Smooth muscle cell (in vitro differentiated cells): ENCODE data around the gene KRTAP4-16. TPM values are rescaled to one million over a fixed set of nuclear protein-coding genes. Genes with fewer than 3 reads are reported as not detected.

Experiments used
- DNase-seq: peaks from one replicate; lab custom pipeline; 2025; ENCODE audit not compliant: unreplicated experiment; lab: John Stamatoyannopoulos, UW
- H2AFZ ChIP-seq: fragments of 200-600 bp; sonication (generic); 2 replicates; pipeline ENCODE4 v1.6.0; 2016; ENCODE audit warnings: antibody characterized with exemption, low read depth, mild to moderate bottlenecking
- H3F3A ChIP-seq: fragments of 200-600 bp; sonication (generic); 2 replicates; pipeline ENCODE4 v1.6.0; 2017; ENCODE audit warnings: antibody characterized with exemption, low read depth
- H3K27ac ChIP-seq: fragments of 200-600 bp; sonication (generic); 2 replicates; pipeline ENCODE4 v1.5.1; 2016; ENCODE audit warnings: low read depth, mild to moderate bottlenecking
- H3K27me3 ChIP-seq: fragments of 200-600 bp; sonication (generic); 2 replicates; pipeline ENCODE4 v1.6.1; 2016; ENCODE audit warnings: low read depth, mild to moderate bottlenecking
- H3K36me3 ChIP-seq: fragments of 200-600 bp; sonication (generic); 2 replicates; pipeline ENCODE4 v1.5.1; 2016; ENCODE audit warnings: low read depth
- H3K4me1 ChIP-seq: fragments of 200-600 bp; sonication (generic); 2 replicates; pipeline ENCODE4 v1.5.1; 2016; ENCODE audit warnings: low read depth
- H3K4me2 ChIP-seq: fragments of 200-600 bp; sonication (generic); 2 replicates; pipeline ENCODE4 v1.6.0; 2016; ENCODE audit warnings: mild to moderate bottlenecking
- H3K4me3 ChIP-seq: fragments of 200-600 bp; sonication (generic); 2 replicates; pipeline ENCODE4 v1.5.1; 2016; ENCODE audit warnings: mild to moderate bottlenecking
- H3K79me2 ChIP-seq: fragments of 200-600 bp; sonication (generic); 2 replicates; pipeline ENCODE4 v1.6.0; 2016; ENCODE audit warnings: low read depth, mild to moderate bottlenecking
- H3K9ac ChIP-seq: fragments of 200-600 bp; sonication (generic); 2 replicates; pipeline ENCODE4 v1.6.0; 2016; ENCODE audit warnings: low read depth
- H3K9me3 ChIP-seq: fragments of 200-600 bp; sonication (generic); replicated peaks from 2 replicates; pipeline ENCODE4 v1.5.1; 2016; ENCODE audit warnings: low read depth
- H4K20me1 ChIP-seq: fragments of 200-600 bp; sonication (generic); 2 replicates; pipeline ENCODE4 v1.6.0; 2016; ENCODE audit warnings: low read depth
- CTCF ChIP-seq: fragments of 200-600 bp; sonication (generic); IDR thresholded peaks from 2 replicates; pipeline ENCODE4 v1.5.1; 2017; ENCODE audit warnings: borderline replicate concordance, mild to moderate bottlenecking, antibody characterized with exemption; ENCODE audit not compliant: insufficient read depth, poor library complexity, severe bottlenecking
- WGBS: methylation state at CpG from one replicate; pipeline ENCODE4 v1.1.7; 2016; ENCODE audit warnings: low lambda C conversion rate; 5-methylcytosine and 5-hydroxymethylcytosine counted together
- polyA plus RNA-seq: library from polyadenylated mRNA; unstranded; fragments of >200 nt; fragmentation: Nextera tagmentation; extraction: Ambion mirVana; gene quantifications from 2 replicates; pipeline ENCODE4 v1.2.1, GENCODE V29; 2016
- total RNA-seq: library from RNA; depleted of rRNA; stranded (reverse); fragments of >200 nt; gene quantifications from 2 replicates; pipeline ENCODE4 v1.2.3, GENCODE V29; 2014

The KRTAP4-16 gene
- total and polyA plus RNA-seq, 2 experiments from 2014 or later, result not detected

- H3K9ac ChIP-seq, result no peak overlapping the region
- H3K4me2 ChIP-seq, result no peak overlapping the region
- no peak overlapping the region for H3K4me3 ChIP-seq
- no peak for TF ChIP-seq CTCF
- no peak overlapping the region for H3K27ac ChIP-seq
- H3K4me1 ChIP-seq, result no peaks in the 10 kb centered on the region
- H3F3A ChIP-seq, result no peaks in the 10 kb centered on the region
- no peaks in the 10 kb centered on the region for H3K79me2 ChIP-seq
- DNase-seq, result no peak
- H3K27me3 ChIP-seq, result no peaks in the 10 kb centered on the region
- no peaks in the 10 kb centered on the region for H4K20me1 ChIP-seq
- H2AFZ ChIP-seq, result no peak overlapping the region
- no peaks in the 10 kb centered on the region for H3K9me3 ChIP-seq
- H3K36me3 ChIP-seq, result no peaks in the 10 kb centered on the region
Observed at GRCh38 chr17:41076788-41077187, 25.2 kb downstream of the KRTAP4-16 start.

GRCh38 chr17:41073676-41074075, 28.3 kb downstream of the KRTAP4-16 start:
- DNase-seq, result no peak
- Histone ChIP-seq H3K36me3 (no peaks in the 10 kb centered on the region), H4K20me1 (no peaks in the 10 kb centered on the region), H3K4me3 (no peak overlapping the region), H3K9me3 (no peaks in the 10 kb centered on the region), H2AFZ (no peak overlapping the region), H3K27ac (no peak overlapping the region), H3K4me1 (no peaks in the 10 kb centered on the region), H3K79me2 (no peaks in the 10 kb centered on the region), H3K27me3 (no peaks in the 10 kb centered on the region), H3K4me2 (no peak overlapping the region), H3K9ac (no peak overlapping the region), H3F3A (no peaks in the 10 kb centered on the region)
- TF ChIP-seq CTCF, result no peak
- WGBS, result 86% methylated on average over 2 of the region's 2 CpGs

GRCh38 chr17:41071606-41072360, 30.2 kb downstream of the KRTAP4-16 start:
- H3K4me1 ChIP-seq, result no peaks in the 10 kb centered on the region
- no peak overlapping the region for H3K27ac ChIP-seq
- TF ChIP-seq CTCF, result no peak
- 91% methylated on average over 5 of the region's 5 CpGs for WGBS
- no peaks in the 10 kb centered on the region for H3K36me3 ChIP-seq
- H3K79me2 ChIP-seq, result no peaks in the 10 kb centered on the region
- H2AFZ ChIP-seq, result no peak overlapping the region
- no peaks in the 10 kb centered on the region for H3F3A ChIP-seq
- H3K4me3 ChIP-seq, result no peak overlapping the region
- no peaks in the 10 kb centered on the region for H4K20me1 ChIP-seq
- H3K9me3 ChIP-seq, result no peaks in the 10 kb centered on the region
- H3K4me2 ChIP-seq, result no peak overlapping the region
- no peak overlapping the region for H3K9ac ChIP-seq
- H3K27me3 ChIP-seq, result no peaks in the 10 kb centered on the region
- no peak for DNase-seq

- no peaks in the 10 kb centered on the region for H4K20me1 ChIP-seq
Observed at GRCh38 chr17:41069031-41069430, 33.0 kb downstream of the KRTAP4-16 start.

More at GRCh38 chr17:41069031-41069430, 33.0 kb downstream of the KRTAP4-16 start:
- no peak for DNase-seq
- Histone ChIP-seq H3K36me3 (no peaks in the 10 kb centered on the region), H3F3A (no peaks in the 10 kb centered on the region), H3K4me3 (no peak overlapping the region), H3K9me3 (no peaks in the 10 kb centered on the region), H3K9ac (no peak overlapping the region), H3K4me2 (no peak overlapping the region), H3K27ac (no peak overlapping the region), H3K79me2 (no peaks in the 10 kb centered on the region), H3K4me1 (no peaks in the 10 kb centered on the region), H2AFZ (no peak overlapping the region), H3K27me3 (no peaks in the 10 kb centered on the region)
- no peak for TF ChIP-seq CTCF
- 85% methylated on average over 3 of the region's 3 CpGs for WGBS
